ENCODE results near the gene PTPRS.

DNA sequence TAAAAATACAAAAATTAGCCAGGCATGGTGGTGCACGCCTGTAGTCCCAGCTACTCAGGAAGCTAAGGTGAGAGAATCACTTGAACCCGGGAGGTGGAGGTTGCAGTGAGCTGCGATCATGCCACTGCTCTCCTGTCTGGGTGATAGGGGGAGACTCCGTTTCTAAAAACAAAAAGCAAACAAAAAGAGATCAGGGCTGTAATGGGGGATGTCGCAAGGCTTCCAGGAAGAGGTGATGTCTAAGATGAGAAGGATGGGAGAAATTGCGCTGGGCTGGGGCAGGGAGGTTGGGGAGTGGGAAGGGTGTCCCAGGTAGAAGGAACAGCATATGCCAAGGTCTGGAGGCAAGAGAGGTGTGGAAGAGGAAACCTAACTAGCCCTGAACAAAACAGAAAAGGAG lies 36.1 kb downstream of the PTPRS start:
- TF ChIP-seq, protein P1, sequence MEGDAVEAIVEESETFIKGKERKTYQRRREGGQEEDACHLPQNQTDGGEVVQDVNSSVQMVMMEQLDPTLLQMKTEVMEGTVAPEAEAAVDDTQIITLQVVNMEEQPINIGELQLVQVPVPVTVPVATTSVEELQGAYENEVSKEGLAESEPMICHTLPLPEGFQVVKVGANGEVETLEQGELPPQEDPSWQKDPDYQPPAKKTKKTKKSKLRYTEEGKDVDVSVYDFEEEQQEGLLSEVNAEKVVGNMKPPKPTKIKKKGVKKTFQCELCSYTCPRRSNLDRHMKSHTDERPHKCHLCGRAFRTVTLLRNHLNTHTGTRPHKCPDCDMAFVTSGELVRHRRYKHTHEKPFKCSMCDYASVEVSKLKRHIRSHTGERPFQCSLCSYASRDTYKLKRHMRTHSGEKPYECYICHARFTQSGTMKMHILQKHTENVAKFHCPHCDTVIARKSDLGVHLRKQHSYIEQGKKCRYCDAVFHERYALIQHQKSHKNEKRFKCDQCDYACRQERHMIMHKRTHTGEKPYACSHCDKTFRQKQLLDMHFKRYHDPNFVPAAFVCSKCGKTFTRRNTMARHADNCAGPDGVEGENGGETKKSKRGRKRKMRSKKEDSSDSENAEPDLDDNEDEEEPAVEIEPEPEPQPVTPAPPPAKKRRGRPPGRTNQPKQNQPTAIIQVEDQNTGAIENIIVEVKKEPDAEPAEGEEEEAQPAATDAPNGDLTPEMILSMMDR (IDR thresholded peaks at IDR 0.05) = no peak
- TF ChIP-seq EP300 (IDR thresholded peaks at IDR 0.05) (no peak), POLR2A (IDR thresholded peaks at IDR 0.05) (no peak)

All from tibial nerve (tissue), 4 donors.